HG03457 (cell line): Measurements from ENCODE around the gene WNT7A.
"Not testable (repeated sequence)": the region's sequence is repeated elsewhere in the genome, so short reads cannot be mapped to it uniquely, and the experiment has no call there.

ENCODE experiments used
- ATAC-seq: cut with Tn5 transposase; IDR thresholded peaks from one replicate; pipeline ENCODE4 v1.9.1; 2021; ENCODE audit warnings: moderate number of reproducible peaks; ENCODE audit not compliant: unreplicated experiment

WNT7A gene

DNA sequence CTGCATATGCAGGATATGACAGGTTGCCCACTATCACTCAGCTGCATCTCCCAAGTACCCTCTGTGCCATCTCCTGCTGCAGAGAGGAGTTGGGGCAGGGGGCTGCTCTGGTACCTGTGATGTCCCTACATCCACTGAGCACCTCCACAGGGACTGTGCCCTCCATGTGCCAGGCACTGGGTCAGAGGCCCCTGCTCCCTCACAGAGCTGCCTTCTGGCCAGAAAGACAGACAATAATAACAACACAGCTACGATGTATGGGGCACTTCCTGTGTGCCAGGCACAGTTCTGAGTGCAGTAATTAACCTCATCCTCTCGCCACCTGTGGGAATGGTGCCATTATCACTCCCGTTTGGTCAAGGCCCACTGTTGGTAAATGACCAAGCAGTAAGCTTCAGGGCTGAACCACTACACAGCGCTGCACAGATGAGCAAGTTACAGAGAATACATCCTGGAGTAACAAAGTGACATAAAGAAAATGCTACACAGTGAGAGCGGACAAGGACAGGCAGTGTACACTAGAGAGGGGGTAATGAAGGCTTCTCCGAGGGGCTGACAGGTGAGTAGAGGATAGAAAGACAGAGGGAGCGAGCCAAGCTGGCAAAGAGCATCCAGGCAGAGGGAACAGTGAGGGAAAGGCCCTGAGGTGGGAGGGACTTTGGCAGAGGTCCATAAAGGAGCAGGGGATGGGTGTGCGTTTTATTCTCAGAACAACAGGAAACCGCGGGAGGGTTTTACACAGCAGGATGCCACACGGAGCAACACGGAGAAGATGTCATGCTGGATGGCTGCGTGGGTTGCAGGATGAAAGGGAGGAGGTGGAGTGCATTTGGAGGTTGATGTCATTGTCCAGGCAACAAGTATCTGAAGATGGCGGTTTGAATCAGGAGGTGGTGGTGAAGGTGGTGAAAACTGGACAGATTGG lies 13.6 kb downstream of the WNT7A start:
- no peak for ATAC-seq

DNA sequence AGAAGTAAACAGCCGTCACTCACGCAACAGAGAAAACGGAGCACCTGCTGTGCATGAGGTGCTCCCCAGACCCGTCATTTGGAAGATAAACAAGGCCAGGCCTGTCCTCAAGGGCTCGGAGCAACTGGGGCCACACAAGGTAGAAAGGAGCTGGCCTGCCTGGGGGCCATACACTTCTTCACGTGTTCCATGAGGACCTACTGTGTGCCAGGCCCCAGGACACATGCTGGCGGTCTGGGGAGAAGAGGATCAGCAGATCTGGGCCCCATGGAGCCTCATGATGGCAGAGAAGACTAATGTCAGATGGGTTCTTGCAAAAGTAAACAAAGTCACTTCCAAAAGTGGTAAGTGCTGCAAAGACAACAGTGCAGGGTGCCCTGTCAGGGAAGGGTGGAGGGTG lies 14.3 kb downstream of the WNT7A start:
- no peak for ATAC-seq

- no peak for ATAC-seq
These were observed 14.8 kb downstream of the WNT7A start for GRCh38 chr3:13865106-13865505.

GRCh38 chr3:13863965-13864595 lies 15.8 kb downstream of the WNT7A start:
- ATAC-seq: no peak

- no peak for ATAC-seq
These were observed 16.4 kb downstream of the WNT7A start for GRCh38 chr3:13863382-13863952.

GRCh38 chr3:13861461-13861860 lies 18.4 kb downstream of the WNT7A start:
- ATAC-seq: no peak

GRCh38 chr3:13860001-13860400 lies 19.9 kb downstream of the WNT7A start:
- ATAC-seq: no peak

DNA sequence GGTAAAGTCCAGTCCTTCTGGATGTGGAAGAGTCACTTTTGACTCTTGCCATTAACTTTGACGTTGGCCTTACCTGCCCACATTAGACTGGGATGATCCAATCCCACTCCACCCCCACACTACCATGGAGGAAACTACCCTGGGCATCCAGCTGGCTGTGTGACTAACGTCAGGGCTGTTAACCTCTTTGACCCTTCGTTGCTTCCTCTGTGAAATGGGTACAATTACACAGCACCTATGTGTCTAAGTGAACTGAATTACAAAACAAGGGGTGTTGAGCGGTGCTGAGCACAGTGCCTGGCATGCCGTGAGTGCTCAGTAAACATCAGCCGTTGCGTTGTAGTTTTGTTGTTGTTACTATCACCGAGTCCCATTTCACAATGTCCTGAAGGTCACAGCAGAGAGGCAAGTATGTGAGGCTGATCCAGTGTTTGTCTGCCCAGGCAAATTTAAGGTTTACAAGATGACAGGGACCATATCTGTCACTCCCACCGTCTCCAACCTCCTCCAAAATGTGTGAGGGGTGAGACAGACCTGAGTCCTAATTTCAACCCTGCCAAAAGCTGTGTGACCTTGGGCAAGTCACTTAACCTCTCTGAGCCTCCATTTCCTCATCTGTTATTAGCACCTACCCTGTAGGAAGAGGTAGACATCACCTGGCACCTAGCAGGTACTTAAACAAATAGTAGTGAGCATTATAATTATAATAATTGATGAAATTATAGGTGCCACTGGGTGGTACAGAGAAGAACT lies 20.9 kb downstream of the WNT7A start:
- ATAC-seq: no peak

GRCh38 chr3:13857702-13858380 lies 22.0 kb downstream of the WNT7A start:
- ATAC-seq: no peak

DNA sequence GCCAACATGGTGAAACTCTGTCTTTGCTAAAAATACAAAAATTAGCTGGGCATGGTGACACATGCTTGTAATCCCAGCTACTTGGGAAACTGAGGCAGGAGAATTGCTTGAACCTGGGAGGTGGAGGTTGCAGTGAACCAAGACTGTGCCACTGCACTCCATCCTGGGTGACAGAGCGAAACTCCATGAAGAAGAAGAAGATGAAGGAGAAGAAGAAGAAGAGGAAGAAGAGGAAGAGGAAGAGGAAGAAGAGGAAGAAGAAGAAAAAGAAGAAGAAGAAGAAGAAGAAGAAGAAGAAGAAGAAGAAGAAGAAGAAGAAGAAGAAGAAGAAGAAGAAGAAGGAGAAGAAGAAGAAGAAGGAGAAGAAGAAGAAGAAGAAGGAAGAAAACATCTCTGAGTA lies 23.2 kb downstream of the WNT7A start:
- ATAC-seq: not testable (repeated sequence)

- ATAC-seq: no peak
These were observed 23.9 kb downstream of the WNT7A start for GRCh38 chr3:13856006-13856405.

DNA sequence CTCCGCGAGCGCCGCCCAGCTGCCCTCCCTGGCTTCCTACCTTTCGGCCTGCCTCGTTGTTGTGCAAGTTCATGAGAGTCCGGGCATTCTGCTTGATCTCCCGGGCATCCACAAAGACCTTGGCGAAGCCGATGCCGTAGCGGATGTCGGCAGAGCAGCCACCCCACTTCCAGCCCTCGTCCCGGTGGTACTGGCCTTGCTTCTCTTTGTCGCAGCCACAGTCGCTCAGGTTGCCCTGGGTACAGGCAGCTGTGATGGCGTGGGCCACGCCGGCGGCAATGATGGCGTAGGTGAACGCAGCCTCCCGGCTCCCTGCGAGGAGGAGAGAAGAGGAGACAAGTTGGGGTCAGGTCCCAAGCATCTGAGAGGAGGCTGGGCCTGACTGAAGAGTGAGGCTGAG lies 25.4 kb downstream of the WNT7A start:
- no peak for ATAC-seq

GRCh38 chr3:13853978-13854296 lies 25.9 kb downstream of the WNT7A start:
- no peak for ATAC-seq

DNA sequence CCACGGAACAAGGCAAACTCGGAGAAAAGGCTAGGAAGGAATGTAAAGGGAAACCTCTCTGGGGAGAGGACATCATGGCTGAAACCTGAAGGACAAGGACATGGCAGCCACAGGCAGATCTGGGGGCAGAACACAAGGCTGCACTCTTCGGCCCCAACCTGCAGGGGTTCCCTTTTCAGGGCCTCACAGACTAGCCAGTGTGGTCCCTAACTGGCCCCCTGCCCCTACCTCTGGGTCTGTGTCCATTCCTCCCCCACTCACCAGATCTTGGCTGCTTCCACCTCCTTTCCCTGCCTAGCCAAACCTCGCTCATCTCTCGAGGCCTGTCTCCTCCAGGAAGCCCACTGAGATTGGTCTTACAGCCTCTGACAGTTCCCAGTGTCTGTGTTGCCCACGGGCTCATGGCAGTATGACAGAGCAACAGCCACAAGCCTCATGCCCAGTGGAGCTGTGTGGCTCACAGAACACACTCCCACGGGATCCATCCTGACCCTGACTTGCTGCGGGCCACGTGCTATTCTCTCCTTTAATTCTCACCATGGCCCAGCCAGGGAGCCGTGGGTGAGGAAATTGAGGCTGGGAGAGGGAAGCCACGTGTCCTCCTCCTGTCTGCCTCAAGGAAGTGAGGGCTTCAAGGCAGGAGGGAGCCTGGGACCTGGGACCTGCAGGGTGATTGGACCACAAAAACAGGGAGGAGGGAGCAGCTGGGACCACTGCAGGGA lies 26.5 kb downstream of the WNT7A start:
- no peak for ATAC-seq

GRCh38 chr3:13852638-13853009 lies 27.2 kb downstream of the WNT7A start:
- ATAC-seq: no peak

DNA sequence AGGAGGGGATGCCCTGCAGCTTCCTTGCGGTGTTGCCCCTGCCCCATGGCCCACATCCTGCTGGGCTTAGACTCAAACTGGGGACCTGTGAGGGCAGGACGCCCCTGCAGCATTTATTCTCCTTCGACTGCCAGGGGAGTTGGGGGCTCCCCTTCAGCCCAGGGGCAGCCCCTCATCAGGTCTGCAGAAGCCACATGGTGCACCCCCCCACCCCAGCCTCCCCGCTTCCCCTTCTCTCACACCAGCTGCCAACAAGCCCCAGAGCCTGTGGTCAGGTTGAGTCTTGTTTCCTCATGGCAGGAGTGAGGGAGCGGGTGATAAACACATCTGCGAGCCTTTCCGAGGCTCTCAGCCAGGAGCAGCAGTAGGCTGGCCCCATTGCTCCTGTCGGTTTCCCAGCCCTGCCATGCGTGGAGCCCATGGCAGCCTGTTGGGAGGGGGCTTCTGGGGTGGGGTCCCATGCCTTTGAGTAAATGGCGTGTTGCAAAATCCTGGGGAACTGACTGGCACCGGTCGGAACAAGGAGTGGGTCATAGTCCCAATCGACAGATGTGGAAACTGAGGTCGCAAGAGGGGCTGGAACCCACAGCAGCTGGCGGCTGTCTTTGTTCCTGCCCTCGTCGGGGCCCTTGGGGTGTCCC lies 27.8 kb downstream of the WNT7A start:
- no peak for ATAC-seq

DNA sequence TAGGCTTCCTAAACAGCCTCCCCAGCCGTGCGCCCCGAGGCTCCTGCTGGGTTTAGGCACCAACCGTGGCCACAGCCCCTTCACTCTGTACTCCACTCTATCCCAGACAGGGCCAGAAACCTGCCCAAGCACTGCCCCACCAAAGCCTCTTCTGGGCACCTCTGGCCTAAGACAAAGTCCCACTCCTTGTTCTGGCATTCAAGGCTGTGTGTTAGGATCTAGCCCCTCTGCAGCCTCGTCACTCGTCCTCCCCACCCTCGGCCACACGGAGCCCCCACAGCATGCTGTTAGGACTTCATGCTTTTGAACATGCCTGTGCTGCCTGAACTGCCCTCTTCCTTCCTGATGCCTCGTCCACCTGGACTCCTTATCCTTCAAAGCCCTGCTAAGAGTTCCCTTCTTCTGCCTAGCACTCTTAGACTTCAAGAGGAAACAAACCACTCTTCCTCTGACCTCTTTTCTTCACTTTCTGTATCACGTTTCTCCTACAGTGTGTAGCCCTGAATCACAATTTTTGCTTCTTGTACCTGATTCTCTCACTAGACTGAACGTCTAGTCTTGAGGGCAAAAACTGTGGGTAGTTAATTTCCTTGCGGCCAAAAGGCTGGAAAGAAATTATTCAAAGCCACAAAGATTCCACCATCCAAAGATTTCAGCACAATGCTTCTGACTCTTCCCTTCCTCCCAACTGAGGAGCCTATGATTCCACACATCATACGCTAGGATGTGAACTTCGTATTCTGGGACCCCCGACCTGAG lies 28.6 kb downstream of the WNT7A start:
- no peak for ATAC-seq

GRCh38 chr3:13850161-13850945 lies 29.5 kb downstream of the WNT7A start:
- no peak for ATAC-seq
